GM21381 (cell line): ENCODE results near the gene BCORL1.

ENCODE experiments used
- ATAC-seq: cut with Tn5 transposase; IDR thresholded peaks from one replicate; pipeline ENCODE4 v1.9.1; 2021; ENCODE audit warnings: mild to moderate bottlenecking, moderate library complexity; ENCODE audit not compliant: unreplicated experiment

BCORL1 gene

DNA sequence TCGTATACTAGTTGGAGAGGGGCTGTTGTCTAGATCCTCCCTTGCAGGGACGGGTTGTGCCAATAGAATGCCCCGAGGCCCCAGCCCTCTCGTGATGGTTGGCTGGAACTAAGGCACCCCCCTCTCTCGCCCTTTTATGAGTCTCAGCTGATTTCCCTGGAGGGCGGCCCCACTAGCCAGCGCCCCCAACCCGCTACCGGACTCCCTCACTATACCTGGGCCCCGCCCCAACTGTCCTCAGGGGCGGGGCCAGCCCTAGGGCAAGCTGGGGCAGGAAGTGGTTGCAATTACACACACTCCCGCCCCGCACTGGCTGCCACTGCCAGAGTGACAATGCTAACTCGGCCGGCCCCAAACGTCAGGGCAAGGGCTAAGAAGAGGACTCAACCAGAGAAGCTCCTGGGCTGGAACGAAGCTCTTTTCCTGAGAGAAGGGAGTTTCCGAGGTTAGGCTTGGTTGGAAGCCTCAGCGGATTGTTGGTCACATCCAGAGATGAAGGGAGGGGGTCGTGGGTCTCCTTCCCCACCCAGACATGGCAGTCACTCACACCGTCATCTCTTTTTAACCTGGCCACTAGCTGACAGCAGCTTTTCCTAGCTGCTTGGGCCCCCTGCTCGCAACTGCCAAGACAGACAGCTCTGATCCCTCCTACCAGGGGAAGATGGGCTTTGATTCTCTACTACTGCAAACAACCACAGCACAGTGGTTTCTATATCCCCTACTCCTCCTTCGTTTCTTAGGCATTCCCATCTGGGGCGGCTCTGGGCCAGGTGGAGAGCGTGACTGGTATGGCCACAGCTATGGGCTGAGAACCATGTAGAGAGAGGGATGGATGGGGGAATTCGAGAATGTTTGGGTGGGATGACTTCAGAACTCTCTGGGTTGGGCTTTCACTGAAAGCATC is 21.0 kb upstream of the BCORL1 start:
- peak; percentile 93 for ATAC-seq

DNA sequence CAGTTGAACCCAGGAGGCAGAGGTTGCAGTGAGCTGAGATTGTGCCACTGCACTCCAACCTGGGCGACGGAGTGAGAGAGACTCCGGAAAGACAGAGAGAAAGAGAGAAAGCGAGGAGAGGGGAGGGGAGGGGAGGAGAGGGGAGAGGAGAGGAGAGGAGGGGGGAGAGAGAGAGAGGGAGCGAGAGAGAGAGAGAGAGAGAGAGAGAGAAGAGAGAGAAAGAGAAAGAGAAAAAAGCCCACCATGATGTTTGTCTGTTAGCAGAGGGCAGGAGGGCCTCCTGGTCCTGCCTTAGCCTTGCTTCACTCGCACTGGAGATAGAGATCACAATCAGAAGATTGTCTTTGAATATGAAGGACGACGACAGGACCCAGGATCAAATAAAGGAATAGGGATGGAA is 18.7 kb upstream of the BCORL1 start:
- ATAC-seq = no peak

DNA sequence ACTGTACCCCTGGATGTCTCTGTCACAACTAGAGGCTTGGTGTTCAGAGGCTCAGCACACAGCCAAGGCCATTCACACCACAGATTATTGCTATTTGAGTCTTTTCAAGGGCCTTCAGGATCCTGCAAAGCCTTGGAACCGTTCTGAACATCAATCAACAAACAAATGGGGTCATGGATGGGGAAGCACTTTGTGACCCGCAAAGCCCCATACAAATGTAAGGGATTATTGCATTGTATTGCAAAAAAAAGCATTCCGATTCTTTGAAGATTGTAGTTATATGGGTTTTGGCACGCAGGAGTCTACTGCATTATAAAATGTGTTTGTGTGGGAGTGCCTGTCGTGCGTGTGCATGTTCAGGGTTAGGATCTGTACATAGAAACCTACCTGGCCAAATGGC is 17.3 kb upstream of the BCORL1 start:
- ATAC-seq = no peak

- ATAC-seq = no peak
Observed at GRCh38 chrX:129968968-129969367, 13.5 kb upstream of the BCORL1 start.

- ATAC-seq = no peak
Observed at GRCh38 chrX:129976441-129976840, 6.0 kb upstream of the BCORL1 start.

DNA sequence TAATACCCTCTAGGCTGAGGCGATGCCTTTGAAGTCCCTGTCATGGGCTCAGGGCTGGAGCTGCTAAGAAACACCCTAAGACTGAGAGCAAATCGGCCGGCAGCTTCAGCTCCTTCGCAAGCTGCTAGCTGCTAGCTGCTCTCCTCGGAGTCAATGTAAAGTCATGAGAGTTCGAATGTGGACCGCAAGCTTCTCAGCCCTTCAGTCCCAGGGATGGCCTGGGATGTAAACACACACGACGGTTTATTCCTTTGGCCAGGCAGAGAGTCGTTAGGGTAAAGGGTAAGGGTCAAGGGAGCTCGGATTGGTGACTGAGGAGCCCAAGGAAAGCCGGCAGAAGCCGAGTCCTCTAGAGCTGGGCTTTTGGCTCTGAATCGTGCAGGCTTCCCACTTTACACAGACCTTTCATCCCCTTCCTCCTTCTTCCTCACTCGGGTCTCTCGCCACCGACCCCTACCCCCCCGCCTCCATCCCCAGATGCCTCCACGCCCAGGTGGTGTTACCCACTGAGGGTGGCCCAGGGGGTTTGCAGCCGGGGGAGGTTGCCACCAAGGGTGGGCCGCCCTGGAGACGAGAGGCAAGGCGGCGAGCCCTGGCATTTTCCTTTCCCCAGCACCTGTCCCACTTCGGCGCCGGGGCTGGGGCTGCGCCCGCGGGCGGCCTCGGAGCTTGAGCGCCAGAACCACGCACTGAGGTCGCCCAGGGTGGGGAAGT is 3.1 kb upstream of the BCORL1 start:
- no peak for ATAC-seq

DNA sequence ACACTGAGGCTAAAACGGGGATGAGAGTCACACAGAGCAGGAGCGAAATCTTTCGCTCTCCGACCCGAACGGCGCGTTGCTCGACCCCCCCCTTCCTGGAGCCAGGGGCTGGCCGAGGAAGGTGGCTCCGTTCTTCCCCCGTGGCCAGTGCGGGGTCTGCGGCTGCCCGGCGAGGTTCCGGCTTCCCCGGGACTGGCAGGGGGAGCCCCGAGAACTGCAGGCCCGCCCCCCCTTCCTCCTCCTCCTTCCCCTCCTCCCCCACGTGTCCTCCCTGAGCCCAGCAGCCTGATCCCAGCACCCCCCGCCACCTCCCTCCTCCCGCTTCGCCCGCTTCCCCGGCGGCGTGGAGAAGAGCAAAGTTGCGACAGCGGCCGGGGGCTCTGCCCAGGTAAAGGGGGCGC is 2.4 kb upstream of the BCORL1 start:
- ATAC-seq = no peak

DNA sequence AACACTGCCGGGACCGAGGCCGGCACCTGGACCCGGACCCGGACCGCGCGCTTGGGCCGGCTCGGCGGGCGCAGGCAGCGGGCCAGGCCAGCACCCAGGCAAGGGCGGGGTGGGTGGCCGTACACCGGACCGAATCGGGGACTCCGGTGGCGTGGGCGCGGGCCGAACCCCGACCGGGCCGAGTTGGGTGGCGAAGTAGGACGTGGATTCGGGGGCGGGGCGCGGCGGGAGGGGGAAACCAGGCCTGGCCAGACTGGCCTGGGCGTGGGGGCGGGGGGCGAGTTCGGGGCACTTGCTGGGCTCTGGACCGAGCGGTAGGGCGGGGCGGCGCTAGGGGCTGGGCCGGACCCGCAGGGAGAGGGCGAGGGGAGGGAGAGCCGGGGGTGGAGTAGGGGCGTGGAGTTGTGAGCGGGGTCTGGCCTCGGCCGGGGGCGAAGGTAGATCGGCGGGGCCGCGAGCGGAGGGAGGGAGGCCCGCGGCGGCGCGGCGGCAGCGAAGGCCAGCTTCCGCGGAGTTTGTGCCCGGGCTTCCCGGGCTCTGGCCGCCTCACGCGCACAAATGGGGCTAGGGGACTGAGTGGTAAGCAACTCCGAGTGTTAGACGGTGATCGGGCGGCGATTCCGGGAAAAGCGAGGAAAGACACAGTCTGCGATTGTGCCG is 1.8 kb upstream of the BCORL1 start:
- no peak for ATAC-seq

GRCh38 chrX:129981200-129981553 is 1.3 kb upstream of the BCORL1 start:
- no peak for ATAC-seq

DNA sequence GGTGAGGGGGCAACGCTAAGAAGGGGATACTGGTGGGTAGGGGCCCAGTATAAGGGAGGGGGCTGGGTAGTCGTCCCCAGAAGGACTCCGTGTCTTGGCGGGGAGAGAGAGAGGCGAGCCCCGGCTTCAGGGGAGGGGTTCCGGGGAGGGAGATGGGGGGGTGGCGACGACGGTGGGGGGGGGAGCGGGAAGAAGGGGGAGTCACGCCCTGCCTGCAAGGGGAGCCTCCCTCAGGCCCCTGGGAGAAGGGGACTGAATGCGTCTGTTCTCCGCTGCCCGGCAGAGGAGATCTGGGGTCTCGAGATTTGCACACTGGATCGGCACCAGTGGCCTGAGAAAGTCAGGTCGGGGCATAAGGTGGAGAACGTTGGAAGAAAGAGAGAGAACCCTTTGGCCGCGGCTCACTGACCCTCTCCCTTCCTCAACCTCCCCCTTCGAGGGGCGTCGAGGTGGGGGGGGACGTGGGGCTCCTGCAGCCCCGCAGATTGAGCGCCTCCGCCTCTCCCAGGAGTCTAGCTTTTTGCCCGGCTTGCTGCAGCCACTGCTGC is 609 bp upstream of the BCORL1 start:
- no peak for ATAC-seq

GRCh38 chrX:129983575-129984110 is 1.2 kb downstream of the BCORL1 start:
- ATAC-seq = no peak

DNA sequence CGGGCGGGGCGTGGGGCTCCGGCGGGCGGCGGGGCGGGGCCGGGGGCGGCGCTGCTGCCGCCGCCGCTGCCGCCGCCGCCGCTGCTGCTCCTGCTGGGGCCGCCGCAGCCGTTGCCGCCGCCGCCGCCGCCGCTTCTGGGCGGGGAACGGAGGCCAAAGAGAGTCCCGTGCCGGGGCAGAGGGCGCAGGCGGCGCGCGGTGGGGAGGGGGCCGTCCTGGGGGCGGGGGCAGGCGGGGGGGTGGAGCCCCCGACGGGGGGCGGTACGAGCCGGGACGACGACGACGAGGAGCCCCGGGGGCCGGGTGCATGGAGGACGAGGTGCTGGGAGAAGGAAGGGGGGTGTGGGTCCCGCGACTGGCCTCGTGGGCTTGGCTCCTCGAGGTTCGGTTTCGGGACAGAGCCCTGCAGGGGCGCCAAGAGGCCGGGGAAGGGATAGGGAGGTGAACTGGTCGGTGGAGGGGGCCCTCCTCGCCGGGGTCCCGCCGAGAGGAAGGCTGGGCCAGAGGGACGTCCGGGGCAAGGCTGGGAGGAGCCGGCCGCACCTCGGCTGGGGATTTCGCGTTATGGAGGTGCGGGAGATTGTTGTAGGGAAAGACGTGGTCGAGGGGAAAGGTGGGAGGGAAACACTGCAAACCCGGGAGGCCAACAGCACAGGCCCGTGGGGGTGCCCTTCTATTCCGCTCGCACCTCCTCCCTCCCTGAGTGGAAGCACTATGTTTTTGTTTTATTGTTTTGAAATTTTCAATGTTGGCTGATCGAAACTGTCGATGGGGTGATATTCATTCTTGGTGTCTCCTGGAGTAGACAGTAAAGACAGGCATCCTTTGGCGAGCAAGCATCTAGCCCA is 1.9 kb downstream of the BCORL1 start:
- no peak for ATAC-seq

DNA sequence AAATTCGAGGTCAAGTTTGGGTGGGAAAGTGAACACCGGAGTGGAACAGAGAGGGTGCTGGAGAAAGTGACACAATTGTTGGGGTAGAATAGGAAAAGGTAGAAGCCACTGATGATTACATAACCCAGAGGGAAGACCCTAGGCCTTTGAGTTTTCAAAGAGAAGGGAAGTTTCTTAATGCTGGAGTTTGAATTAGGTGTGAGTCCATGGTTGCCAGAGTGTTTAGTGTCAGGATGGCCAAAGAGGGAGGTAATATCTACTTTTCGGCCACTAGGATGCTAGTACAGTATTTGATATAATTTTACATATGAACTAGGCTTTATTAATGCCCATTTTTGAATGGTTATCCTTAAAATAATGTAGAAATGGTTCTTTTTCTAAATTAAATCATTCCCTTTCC is 5.4 kb downstream of the BCORL1 start:
- ATAC-seq = no peak

DNA sequence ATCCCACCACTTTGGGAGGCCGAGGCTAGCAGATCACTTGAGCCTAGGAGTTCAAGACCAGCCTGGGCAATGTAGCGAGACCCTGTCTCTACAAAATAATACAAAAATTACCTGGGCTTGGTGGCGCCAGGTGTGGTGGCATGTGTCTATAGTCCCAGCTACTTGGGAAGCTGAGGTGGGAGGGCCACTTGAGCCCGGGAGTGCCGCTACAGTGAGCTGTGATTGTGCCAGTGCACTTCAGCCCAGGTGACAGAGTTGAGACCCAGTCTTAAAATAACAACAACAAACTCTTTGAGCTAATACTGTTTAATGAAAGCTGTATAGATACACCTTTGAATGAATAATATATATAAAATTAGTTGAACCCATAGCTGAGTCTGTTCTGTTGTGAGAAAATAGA is 9.7 kb downstream of the BCORL1 start:
- no peak for ATAC-seq

GRCh38 chrX:129996120-129996519 is 13.7 kb downstream of the BCORL1 start:
- ATAC-seq = no peak

DNA sequence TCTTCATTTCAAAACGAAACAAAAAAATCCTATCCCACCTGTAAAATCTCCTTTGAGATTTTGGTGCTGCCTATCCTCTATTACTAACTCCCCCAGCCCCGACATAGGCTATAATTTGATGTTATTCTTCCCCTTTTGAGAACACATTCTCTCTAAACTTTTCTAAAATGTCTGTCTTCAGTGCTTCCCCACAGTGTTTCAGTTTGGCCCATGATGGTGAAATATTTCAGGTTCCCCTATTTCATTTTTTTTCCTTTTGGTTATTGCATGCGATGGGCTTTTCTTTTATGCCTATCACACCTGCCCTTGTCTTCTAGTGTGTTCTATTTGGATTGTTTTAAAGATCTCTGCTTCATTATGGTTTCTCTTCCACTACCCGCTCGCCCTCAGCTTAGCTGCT is 14.7 kb downstream of the BCORL1 start:
- no peak for ATAC-seq

GRCh38 chrX:129998021-129998420 is 15.6 kb downstream of the BCORL1 start:
- ATAC-seq = no peak

GRCh38 chrX:130001893-130002292 is 19.5 kb downstream of the BCORL1 start:
- no peak for ATAC-seq

GRCh38 chrX:130002541-130002940 is 20.1 kb downstream of the BCORL1 start:
- ATAC-seq = no peak

- ATAC-seq = no peak
Observed at GRCh38 chrX:130005089-130005807, 22.8 kb downstream of the BCORL1 start.
